ENCODE results near the gene ZMYND19.
A peak's percentile ranks its signal among the peaks of the same experiment; 100 is the strongest.
"Not testable (repeated sequence)": the region's sequence is repeated elsewhere in the genome, so short reads cannot be mapped to it uniquely, and the experiment has no call there.

The ZMYND19 gene

DNA sequence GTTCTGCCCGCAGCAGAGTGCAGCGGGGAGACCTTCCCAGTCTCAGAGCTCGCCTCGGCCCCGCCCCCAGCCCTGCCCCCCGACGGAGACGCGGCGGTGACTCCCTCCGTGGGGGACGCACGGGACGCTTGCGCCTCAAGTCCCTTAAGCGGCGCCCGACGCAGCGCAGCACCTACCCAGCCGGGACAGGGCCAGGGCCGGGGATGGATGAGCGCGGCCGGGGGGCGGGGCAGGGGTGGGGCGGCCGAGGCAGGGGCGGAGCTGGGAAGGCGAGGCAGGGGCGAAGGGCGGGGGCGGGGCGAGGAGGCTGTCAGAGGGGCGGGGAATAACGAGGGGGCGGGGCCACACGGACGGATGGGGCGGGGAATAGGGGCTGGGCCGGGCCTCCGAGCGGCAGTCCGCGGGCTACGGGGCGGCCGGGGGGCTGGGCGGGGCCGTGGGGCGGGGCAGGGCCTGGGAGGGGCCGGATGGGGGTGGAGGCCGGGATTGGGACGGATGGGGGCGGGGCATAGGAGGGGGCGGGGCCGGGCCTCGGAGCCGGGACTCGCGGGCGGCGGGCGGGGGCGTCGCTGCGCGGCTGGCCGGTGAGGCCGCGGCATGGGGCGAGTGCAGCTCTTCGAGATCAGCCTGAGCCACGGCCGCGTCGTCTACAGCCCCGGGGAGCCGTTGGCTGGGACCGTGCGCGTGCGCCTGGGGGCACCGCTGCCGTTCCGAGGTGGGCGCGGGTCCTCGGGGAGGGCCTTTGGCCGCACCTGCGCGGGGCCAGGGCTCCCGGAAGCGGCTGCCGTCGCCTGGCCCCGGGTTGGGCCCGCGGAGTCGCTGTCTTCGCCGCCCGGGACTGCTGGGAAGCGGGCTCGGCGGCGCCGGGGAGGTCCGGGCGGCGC lies 15.1 kb upstream of the ZMYND19 start, which contains the start of gene ARRDC1:
Gene ARRDC1, plus strand, starts transcription at position 566 of the 884 bp plus-strand sequence. Its CDS starts 32 bp downstream, at position 598.
- Mint-ChIP-seq H3K9me3 (no peaks in the 10 kb centered on the region), H3K4me1 (peaks cover 34% of the 10 kb centered on the region), H3K4me3 (peak within 1 kb of the TSS; percentile 76 to 84), H3K27ac (no peak within 1 kb of the TSS), H3K27me3 (no peaks in the 10 kb centered on the region)
- ATAC-seq (peak; percentile 93), DNase-seq (peak; percentile 87 to 92)

DNA sequence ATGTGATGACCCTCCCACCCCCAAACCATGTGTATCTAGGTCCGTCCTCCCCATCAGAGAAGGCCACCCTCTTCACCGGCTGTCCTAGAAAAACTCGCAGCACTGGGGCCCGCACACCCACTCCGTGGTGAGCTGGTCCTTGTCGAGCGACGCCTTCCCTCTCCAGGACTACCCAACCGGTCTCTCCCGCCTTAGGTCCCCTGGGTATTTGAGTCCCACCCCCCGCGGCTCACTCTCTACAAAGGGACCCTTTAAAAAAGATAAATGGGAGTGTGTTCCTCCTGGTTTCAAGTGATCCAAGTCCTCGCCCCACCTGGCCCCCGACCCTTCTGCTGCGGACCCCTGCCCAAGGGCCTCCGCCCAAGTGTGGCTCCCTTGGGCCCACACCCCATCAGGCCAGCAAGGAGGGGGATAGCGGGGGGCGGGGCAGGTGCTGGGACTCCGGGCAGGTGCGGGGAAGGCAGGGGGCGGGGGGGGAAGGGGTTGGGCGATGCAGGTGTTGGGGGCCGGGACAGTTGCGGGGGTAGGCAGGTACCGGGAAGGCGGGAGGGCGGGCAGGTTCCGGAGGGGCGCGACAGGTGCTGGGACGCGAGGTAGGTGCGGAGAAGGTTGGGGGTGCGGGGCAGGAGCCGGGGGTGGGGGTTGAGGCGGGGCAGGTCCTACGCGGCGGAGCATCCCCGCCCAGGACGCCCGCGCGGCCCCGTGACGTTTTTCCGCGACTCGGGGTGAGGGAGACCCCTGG lies 14.2 kb upstream of the ZMYND19 start:
- Mint-ChIP-seq H3K27me3 (no peaks in the 10 kb centered on the region), H3K4me1 (peaks cover 34% of the 10 kb centered on the region), H3K27ac (no peak overlapping the region), H3K9me3 (no peaks in the 10 kb centered on the region), H3K4me3 (peak overlapping the region; percentile 45 to 67)
- DNase-seq, result no peak
- no peak for ATAC-seq

DNA sequence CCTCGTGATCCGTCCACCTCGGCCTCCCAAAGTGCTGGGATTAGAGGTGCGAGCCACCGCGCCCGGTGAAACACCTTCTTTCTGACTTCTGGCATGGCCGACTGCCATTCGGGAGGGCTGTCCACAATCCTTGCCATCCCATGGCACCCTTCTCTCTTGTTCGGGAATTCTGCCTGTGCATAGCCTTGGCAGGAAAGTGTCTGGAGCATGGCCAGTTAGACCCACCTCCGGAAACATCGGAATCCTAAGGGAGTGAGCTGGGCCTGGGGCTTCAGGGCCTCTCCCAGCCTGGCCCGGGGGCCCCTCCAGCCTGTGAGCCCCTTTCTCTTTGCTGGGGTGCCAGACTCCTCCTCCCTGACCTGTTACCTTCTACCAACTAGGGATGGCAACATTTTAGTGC lies 13.6 kb upstream of the ZMYND19 start:
- H3K27me3 Mint-ChIP-seq, result no peaks in the 10 kb centered on the region
- no peak overlapping the region for H3K27ac Mint-ChIP-seq
- H3K9me3 Mint-ChIP-seq, result no peaks in the 10 kb centered on the region
- peak overlapping the region; percentile 45 to 67 for H3K4me3 Mint-ChIP-seq
- ATAC-seq (no peak), DNase-seq (no peak)
- H3K4me1 Mint-ChIP-seq, result peaks cover 34% of the 10 kb centered on the region

DNA sequence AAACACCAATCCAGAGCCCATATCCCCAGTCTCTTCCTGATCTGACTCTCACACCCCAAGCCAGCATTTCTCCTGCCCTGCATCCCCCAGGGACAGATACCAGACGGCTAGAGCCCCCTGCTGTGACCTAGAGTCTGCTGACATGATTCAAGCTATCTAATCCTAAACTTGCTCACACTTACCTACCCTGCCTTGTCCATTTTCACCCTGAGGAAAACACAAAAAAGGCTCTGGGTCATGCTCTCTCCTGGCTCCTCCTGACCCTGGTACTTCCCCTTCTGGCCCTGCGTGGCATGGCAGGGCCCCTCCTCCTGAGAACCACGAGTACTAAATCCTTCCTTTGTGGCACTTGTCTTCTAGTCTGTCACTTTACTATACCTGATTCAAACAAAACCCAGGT lies 12.3 kb upstream of the ZMYND19 start:
- Mint-ChIP-seq H3K4me3 (no peak overlapping the region), H3K4me1 (peaks cover 32% of the 10 kb centered on the region), H3K9me3 (no peaks in the 10 kb centered on the region), H3K27me3 (no peaks in the 10 kb centered on the region), H3K27ac (peak overlapping the region in 1 of 2 donors; percentile 1)
- ATAC-seq (no peak), DNase-seq (no peak)

DNA sequence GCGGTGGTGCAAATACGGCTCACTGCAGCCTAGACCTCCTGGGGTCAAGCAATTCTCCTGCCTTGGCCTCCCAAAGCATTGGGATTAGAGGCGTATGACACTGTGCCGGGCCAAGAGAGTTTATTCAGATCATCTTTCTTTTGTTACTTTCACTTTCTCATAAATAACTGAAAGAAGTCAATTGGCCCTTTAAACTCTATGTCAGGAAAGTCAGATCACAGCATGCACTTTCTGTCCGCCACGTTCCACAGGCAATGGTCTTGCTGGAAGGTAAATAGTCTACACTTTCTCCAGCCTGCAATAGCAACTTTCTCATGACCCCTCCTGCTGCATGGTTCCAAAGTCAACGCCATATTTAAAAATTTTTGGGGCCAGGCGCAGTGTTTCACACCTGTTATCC lies 8.6 kb upstream of the ZMYND19 start:
- DNase-seq (no peak), ATAC-seq (no peak)
- Mint-ChIP-seq H3K27me3 (no peaks in the 10 kb centered on the region), H3K9me3 (no peaks in the 10 kb centered on the region), H3K4me1 (peaks cover 12% of the 10 kb centered on the region), H3K27ac (no peak overlapping the region), H3K4me3 (no peak overlapping the region)

DNA sequence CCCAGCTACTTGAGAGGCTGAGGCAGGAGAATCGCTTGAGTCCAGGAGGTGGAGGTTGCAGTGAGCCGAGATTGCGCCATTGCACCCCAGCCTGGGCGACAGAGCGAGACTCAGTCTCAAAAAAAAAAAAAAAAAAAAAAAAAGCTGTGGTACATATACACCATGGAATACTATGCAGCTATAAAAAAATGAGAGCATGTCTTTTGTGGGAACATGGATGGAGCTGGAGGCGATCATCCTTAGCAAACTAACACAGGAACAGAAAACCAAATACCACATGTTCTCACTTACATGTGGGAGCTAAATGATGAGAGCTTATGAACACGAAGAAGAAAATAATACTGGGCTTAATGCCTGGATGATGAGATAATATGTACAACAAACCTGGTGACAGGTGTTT lies 6.3 kb upstream of the ZMYND19 start:
- H3K4me1 Mint-ChIP-seq, DNase-seq, H3K4me3 Mint-ChIP-seq, H3K27me3 Mint-ChIP-seq, ATAC-seq, H3K9me3 Mint-ChIP-seq, H3K27ac Mint-ChIP-seq: not testable (repeated sequence)

DNA sequence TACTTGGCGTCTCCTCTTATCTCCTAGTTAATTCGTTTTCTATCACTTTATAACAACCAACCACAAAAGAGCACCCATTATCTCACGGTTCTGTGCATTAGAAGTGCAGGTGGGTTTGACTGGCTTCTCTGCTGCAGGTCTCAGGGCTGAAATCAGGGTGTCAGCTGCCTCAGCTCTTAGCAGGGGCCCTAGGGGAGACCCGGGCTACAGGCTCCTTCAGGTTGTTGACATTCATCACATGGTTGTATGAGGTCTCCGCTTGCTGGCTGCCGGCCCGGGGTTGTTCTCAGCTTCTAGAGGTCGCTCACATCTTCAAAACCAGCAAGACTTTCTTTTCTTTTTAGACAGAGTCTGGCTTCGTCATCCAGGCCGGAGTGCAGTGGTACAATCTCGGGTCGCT lies 2.9 kb upstream of the ZMYND19 start:
- ATAC-seq, result no peak
- H3K4me1 Mint-ChIP-seq, result peaks cover 30% of the 10 kb centered on the region
- no peak overlapping the region for H3K27ac Mint-ChIP-seq
- H3K9me3 Mint-ChIP-seq, result no peaks in the 10 kb centered on the region
- DNase-seq, result no peak
- H3K4me3 Mint-ChIP-seq, result no peak overlapping the region
- H3K27me3 Mint-ChIP-seq, result no peaks in the 10 kb centered on the region

DNA sequence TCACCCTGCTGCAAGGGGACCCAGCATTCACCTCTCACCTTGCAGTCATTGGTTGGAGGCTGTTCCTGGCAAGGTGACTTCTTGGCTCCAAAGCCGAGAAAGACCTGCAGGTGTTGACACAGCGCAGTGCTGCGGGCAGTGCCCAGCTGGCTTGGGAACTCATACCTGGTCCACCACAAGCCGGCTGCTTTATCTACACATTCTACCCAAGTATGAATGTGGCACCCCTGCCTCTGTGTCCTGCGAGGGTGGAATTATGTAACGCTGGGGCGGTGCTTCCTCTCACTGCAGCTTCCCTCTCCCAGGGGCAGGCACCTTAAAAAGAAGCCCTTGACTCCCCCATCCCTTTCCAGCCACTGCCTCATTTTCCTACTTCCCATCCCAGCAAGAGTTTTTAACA lies 2.5 kb upstream of the ZMYND19 start:
- Mint-ChIP-seq H3K4me3 (no peak overlapping the region), H3K4me1 (peaks cover 35% of the 10 kb centered on the region), H3K9me3 (no peaks in the 10 kb centered on the region), H3K27ac (no peak overlapping the region), H3K27me3 (no peaks in the 10 kb centered on the region)
- no peak for ATAC-seq
- DNase-seq, result no peak

DNA sequence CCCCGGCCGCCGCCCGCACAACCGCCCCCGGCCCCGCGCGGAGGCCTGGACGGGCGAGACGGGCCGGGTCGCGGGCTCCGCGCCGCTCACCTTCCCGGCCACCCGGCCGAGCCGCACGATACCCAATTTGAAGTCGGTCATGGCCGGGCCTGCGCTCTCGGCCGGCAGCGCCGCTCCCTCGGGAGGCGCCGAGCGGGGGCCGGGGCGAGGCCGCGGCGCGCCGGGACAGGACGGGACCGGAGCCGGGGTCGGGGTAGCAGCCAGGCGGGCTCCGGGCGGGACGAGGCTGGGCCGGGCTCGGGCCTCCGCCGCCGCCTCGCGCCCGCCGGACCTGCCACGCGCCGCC lies 216 bp downstream of the ZMYND19 start:
- no peak overlapping the region for H3K4me3 Mint-ChIP-seq
- peak; percentile 57 for ATAC-seq
- H3K27ac Mint-ChIP-seq, result no peak overlapping the region

DNA sequence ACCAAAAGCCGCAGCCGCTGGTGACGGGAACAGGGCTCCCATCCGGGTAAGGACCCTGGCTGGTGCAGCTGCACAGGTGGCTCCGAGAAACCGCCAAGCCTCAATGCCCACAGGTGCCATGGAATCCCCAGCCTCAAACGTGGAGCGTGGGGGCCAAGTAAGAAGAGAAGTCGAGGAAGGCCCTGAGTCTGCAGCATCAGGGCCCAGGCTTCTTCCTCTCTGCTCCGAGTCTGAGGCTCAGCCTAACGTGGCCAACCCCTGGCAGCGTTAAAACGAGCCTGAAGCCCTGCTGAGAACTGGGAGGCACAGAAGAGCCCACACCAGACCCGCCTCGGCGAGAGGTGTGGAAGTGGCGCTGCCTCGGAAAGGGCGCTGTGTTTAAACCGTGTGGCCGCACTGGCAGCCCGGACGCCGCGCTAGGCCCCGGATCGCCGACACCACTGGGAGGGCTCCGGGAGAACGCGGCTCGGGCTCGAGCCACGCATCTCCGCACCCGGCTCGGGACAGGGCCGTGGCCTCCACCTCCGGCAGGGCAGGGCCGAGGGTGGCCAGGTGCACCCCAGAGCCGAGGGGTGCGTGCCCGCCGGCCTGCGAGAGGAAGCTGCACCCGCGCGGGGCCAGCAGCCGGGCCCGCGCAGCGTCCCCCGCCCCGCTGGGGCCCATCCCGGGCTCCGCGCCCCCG lies 730 bp downstream of the ZMYND19 start:
- Mint-ChIP-seq H3K4me3 (peak overlapping the region; percentile 86 to 89), H3K27ac (peak overlapping the region; percentile 13 to 76), H3K27me3 (no peaks in the 10 kb centered on the region), H3K4me1 (peaks cover 41% of the 10 kb centered on the region), H3K9me3 (no peaks in the 10 kb centered on the region)
- ATAC-seq, result peak; percentile 31
- DNase-seq, result peak; percentile 28 to 29

More for the DNA sequence above, 216 bp downstream of the ZMYND19 start:
- Mint-ChIP-seq H3K27me3 (no peaks in the 10 kb centered on the region), H3K9me3 (no peaks in the 10 kb centered on the region), H3K4me1 (peaks cover 41% of the 10 kb centered on the region)
- no peak for DNase-seq

DNA sequence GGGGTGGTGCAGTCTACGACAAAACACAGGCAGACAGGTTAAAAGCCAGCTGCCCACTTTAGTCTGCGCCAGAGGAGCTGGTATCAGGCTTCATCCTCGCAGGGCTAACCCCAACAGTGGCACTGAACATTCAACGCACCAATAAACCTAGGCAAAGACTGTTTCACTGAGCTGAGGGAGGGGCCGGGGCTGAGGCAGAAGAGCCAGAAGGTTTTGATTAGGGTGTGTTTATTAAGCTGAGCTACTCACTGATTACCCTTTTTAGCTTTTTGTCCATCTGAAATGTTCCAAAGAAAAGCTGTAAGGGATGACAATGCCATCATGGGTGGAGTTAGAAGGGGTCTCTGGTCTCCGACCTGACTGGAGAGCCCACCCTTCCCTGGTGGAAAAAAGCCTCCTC lies 1.4 kb downstream of the ZMYND19 start:
- Mint-ChIP-seq H3K27ac (peak overlapping the region in 1 of 2 donors; percentile 27), H3K4me1 (peaks cover 41% of the 10 kb centered on the region), H3K4me3 (peak overlapping the region in 1 of 2 donors; percentile 89), H3K27me3 (no peaks in the 10 kb centered on the region), H3K9me3 (no peaks in the 10 kb centered on the region)
- no peak for ATAC-seq
- no peak for DNase-seq

DNA sequence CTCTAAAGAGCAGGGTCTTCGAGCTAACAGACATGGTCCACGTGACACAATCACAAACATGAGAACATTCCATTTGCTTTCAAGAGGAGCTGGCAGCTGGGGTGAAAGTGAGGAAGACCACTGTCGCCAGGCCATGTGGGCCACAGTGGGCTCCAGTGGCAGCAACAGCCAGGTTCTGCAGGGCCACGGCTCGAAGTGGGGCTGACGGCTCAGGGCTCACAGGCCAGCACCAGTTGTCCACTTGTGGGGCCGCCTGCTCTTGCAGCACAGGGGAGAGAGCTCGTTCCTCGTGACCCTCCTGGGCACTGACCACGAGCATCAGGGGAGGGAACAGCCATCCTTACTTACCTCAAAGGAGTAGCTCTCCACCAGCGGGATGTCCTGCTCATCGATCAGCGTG lies 2.0 kb downstream of the ZMYND19 start:
- no peaks in the 10 kb centered on the region for H3K9me3 Mint-ChIP-seq
- ATAC-seq (no peak), DNase-seq (no peak)
- peak overlapping the region in 1 of 2 donors; percentile 39 for H3K4me3 Mint-ChIP-seq
- no peak overlapping the region for H3K27ac Mint-ChIP-seq
- no peaks in the 10 kb centered on the region for H3K27me3 Mint-ChIP-seq
- H3K4me1 Mint-ChIP-seq, result peaks cover 41% of the 10 kb centered on the region

DNA sequence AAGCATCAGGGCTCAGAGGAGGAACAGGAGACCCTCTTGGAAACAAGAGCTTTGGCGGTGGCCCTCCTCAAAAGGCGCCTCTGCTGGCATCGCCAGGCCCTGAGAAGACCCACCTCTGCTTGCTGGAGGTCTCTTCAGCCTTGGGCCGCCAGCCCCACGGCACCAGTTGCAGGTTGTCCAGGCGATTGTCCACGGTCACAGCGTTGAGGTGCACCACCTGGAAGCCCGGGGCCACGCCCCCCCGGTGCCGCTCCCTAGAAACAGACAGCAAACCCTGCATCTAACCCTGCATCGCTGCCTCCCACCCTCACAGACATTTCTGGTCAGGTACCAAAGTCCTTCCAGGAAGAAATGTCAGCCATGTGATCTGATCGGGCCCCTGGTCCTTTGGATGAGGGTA lies 3.5 kb downstream of the ZMYND19 start:
- DNase-seq (no peak), ATAC-seq (no peak)
- Mint-ChIP-seq H3K9me3 (no peaks in the 10 kb centered on the region), H3K27ac (no peak overlapping the region), H3K27me3 (no peaks in the 10 kb centered on the region), H3K4me1 (peaks cover 41% of the 10 kb centered on the region), H3K4me3 (no peak overlapping the region)

DNA sequence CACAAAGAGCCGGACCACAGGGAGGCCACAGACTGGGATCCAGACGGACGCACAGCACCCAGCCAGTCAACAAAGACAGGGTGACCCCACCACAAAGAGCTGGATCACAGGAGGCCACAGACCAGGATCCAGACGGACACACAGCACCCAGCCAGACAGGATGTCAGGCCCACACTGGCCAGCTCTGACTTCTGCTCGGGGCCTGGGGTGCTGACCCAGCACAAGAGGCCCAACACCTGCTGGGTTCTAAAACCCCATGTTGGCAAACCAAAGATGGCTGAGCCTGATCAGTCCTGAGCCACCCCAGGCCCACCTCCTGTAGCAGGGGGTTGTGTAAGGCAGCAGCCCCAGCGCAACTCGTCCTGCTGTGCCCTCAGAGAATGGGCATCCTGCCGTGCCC lies 6.4 kb downstream of the ZMYND19 start:
- Mint-ChIP-seq H3K27me3 (no peaks in the 10 kb centered on the region), H3K9me3 (no peaks in the 10 kb centered on the region), H3K4me3 (no peak overlapping the region), H3K4me1 (peaks cover 34% of the 10 kb centered on the region), H3K27ac (no peak overlapping the region)
- DNase-seq (no peak), ATAC-seq (no peak)

DNA sequence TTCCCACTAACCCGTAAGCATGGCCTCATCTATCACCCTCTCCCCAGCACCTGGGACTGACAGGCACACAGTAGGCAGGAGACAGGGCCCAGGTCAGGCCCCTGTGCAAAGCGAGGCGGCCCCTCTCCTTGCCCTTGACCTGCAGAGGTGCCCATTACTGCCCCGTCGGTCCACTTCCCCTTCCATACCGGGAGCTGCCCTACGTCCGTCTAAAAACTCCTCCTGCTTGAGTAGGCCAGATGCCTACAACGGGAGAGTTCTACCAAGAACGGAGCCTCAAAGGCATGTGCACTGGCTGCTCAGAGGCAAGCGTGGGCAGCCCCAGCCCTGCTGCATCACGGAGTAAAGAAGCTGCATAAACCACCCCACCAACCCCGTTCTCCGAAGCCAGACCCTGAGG lies 7.0 kb downstream of the ZMYND19 start:
- ATAC-seq (no peak), DNase-seq (no peak)
- Mint-ChIP-seq H3K4me3 (no peak overlapping the region), H3K4me1 (peaks cover 31% of the 10 kb centered on the region), H3K27me3 (no peaks in the 10 kb centered on the region), H3K9me3 (no peaks in the 10 kb centered on the region), H3K27ac (no peak overlapping the region)

Data from stimulated activated naive CD8-positive, alpha-beta T cell treated with anti-CD3 and anti-CD28 coated beads, Interleukin-15, amount 100 ng/mL, for 72 hours (primary cell).